HG02798 (cell line): ENCODE measurements around the gene ESRRG.
"Not testable (repeated sequence)": the region's sequence is repeated elsewhere in the genome, so short reads cannot be mapped to it uniquely, and the experiment has no call there.

Experiments
- ATAC-seq: cut with Tn5 transposase; IDR thresholded peaks from one replicate; pipeline ENCODE4 v1.9.1; 2021; ENCODE audit warnings: mild to moderate bottlenecking; ENCODE audit not compliant: unreplicated experiment, poor library complexity

The ESRRG gene

GRCh38 chr1:216710055-216710454 lies 13.2 kb downstream of the ESRRG start:
- no peak for ATAC-seq

GRCh38 chr1:216705676-216706075 lies 17.6 kb downstream of the ESRRG start:
- no peak for ATAC-seq

- ATAC-seq, result not testable (repeated sequence)
Measured at GRCh38 chr1:216704065-216704464, 19.2 kb downstream of the ESRRG start.

DNA sequence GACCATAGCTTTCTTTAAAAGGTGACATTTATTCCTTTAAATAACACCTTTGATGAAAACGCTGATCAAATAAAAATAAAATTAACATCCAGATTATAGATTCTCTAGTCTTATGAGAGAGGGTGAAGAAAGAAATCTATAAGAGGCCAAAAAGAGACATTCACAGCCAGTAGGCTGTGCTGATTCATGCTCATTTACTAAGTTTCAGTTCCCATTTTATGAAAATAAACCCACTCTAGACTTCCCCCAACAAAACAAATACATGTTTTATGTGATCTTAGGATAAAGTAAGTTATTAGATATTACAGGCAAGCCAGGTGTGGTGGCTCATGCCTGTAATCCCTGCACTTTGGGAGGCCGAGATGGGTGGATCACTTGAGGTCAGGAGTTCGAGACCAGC lies 21.1 kb downstream of the ESRRG start:
- peak; percentile 78 for ATAC-seq

- ATAC-seq, result no peak
Measured at GRCh38 chr1:216700779-216701178, 22.4 kb downstream of the ESRRG start.

DNA sequence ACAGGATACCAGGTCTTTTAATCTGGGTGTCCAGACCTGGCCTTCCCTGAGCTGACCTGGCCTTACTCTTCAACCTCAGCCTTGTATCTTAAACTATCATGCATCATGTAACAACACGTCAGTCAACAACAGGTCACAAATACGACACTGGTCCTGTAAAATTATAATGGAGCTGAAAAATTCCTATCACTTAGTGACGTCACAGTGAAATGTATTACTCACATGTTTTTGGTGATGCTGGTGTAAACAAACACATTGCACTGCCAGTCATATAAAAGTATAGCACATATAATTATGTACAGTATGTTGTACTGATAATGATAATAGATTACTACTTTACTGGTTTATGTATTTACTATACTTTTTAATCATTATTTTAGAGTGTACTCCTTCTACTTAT lies 31.5 kb downstream of the ESRRG start:
- ATAC-seq, result no peak

GRCh38 chr1:216690603-216691002 lies 32.6 kb downstream of the ESRRG start:
- ATAC-seq, result no peak

GRCh38 chr1:216688127-216688657 lies 35.0 kb downstream of the ESRRG start:
- no peak for ATAC-seq

DNA sequence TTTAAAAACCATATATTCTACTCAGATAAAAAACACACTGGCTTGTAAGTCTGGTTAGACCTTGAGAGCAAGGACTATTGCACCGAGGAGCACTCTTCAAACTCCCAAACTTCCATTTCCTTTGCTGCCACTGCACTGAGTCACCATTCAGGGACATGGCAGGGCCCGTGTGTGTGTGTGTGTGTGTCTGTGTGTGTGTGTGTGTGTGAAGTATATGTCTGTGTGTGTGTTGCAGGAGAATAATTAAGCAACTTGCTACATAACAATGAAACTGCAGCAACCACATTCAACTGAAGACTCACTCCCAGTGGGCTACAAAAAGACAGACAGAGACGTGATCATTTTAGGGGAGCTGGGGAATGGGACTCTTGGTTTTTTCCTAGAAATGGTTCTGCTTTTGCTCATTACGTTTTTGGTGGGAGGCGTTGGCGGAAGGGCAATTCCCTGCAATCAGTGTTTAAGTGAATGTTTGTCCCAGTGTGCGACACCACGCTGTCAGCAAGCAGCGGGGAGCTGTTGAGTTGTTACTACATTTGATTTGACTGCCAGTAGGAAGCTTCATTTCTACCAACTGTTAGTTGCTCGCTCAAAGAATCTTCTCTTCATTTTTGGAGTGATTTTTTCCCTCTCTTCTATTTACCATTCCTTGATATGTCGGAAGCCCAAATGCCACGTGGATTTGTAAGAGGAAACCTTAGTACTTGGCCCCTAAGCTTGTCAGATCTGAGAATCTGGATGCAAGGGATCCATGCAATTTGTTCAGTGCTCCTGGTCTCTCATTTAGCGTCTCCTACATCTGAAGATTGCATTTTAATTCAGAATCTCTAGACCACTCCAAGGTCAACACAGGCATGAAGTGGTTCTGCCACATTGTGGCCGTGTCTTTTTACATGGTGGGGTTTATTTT lies 36.1 kb downstream of the ESRRG start:
- ATAC-seq, result no peak

GRCh38 chr1:216682752-216683151 lies 40.5 kb downstream of the ESRRG start:
- ATAC-seq, result no peak

- ATAC-seq, result no peak
Measured at GRCh38 chr1:216679108-216679507, 44.1 kb downstream of the ESRRG start.

- no peak for ATAC-seq
Measured at GRCh38 chr1:216670118-216670883, 52.9 kb downstream of the ESRRG start.

- no peak for ATAC-seq
Measured at GRCh38 chr1:216666441-216666840, 56.8 kb downstream of the ESRRG start.

DNA sequence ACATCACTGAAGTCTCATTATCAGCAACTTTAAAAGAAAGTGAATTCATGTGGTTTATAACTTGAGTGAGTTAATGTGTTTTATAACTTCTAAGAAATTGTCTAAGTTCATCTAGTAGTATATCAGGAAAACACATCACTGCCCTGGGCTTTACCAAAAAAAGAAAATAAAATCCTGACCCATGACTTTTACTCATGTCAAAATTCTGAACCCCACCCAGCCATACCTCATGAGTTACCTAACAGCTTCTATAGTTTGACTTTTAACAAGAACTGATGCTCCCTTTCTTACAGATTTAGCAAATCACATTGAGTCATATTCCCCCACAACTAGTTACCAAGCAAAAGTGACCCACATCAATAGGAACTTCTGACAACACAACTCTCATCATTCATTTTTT lies 57.4 kb downstream of the ESRRG start:
- no peak for ATAC-seq

DNA sequence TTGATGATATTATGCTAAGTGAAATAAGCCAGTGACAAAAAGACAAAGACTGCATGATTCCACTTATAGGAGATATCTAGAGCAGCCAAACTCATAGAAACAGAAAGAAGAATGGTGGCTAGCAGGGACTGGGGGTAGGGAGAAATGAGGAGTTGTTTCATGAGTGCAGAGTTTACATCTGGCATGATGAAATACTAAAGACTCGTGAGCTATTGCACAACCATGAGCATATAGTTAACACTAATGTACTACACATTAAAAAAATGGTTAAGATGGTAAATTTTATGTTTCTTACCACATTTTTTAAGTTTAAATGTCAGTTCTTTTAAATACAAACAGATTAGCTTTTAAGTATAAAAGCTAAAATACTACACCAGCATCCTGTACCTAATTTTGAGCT lies 57.8 kb downstream of the ESRRG start:
- ATAC-seq, result no peak

GRCh38 chr1:216662681-216663080 lies 60.5 kb downstream of the ESRRG start:
- no peak for ATAC-seq

- ATAC-seq, result no peak
Measured at GRCh38 chr1:216660561-216660960, 62.7 kb downstream of the ESRRG start.

- no peak for ATAC-seq
Measured at GRCh38 chr1:216653001-216653400, 70.2 kb downstream of the ESRRG start.

- ATAC-seq, result no peak
Measured at GRCh38 chr1:216651826-216652418, 71.3 kb downstream of the ESRRG start.

- no peak for ATAC-seq
Measured at GRCh38 chr1:216643176-216643575, 80.1 kb downstream of the ESRRG start.
